Endothelial cell of umbilical vein (primary cell): ENCODE data around the gene SRSF3. TPM values are rescaled to one million over a fixed set of nuclear protein-coding genes. Genes with fewer than 3 reads are reported as not detected.

ENCODE experiments used
- BruUV-seq: library from RNA; stranded (reverse); fragments of 400-500 nt; replicated peaks from 2 replicates; lab custom pipeline; 2021; lab: Mats Ljungman, UMichigan
- CTCF ChIA-PET: fragments of 300-600, 350-600 bp; sonication (Branson Sonifier 250); formaldehyde crosslinking; loops from one replicate; lab custom pipeline; 2021; ENCODE audit warnings: antibody characterized with exemption, inconsistent platforms; lab: Charles Lee
- POLR2A ChIA-PET: fragments of 300-600, 350-600 bp; sonication (Branson Sonifier 250); formaldehyde crosslinking; loops from one replicate; lab custom pipeline; 2021; ENCODE audit warnings: antibody characterized with exemption, inconsistent platforms; lab: Charles Lee
- DNase-seq: peaks from one replicate; pipeline ENCODE4 v3.0.0-alpha.2; 2011; ENCODE audit warnings: low read depth, low spot score
- FAIRE-seq: peaks from 2 replicates; lab custom pipeline; 2011; peaks lifted over from hg19 to GRCh38; lab: Jason Lieb, UNC
- H2AFZ ChIP-seq: 2 replicates; pipeline ENCODE4 v1.6.0; 2012; ENCODE audit warnings: low read depth, low read length, control low read depth, inconsistent platforms
- H3K27ac ChIP-seq: 2 replicates; pipeline ENCODE4 v1.5.1; 2011; ENCODE audit warnings: low read depth, mild to moderate bottlenecking, control low read depth, low read length, moderate library complexity; ENCODE audit not compliant: insufficient read depth
- H3K27me3 ChIP-seq, 2 experiments: 2 replicates each; pipeline versions ENCODE4 v1.6.0 to v1.6.1; 2011; ENCODE audit warnings: low read length in 2 of 2, mixed read lengths in 1 of 2; ENCODE audit not compliant: control insufficient read depth in 2 of 2, insufficient read depth in 2 of 2
- H3K36me3 ChIP-seq, 2 experiments: 2 replicates in 1 of 2; 3 replicates in 1 of 2; pipeline ENCODE4 v1.5.1; 2011; ENCODE audit warnings: low read length in 2 of 2, mild to moderate bottlenecking in 1 of 2, moderate library complexity in 1 of 2; ENCODE audit not compliant: control insufficient read depth in 2 of 2, insufficient read depth in 2 of 2; ENCODE audit errors: extremely low read depth in 1 of 2
- H3K4me1 ChIP-seq: 3 replicates; pipeline ENCODE4 v1.5.1; 2011; ENCODE audit warnings: mild to moderate bottlenecking, low read length; ENCODE audit not compliant: control insufficient read depth, insufficient read depth; ENCODE audit errors: extremely low read depth
- H3K4me2 ChIP-seq: 2 replicates; pipeline ENCODE4 v1.6.1; 2011; ENCODE audit warnings: low read length, control low read depth, mixed read lengths; ENCODE audit not compliant: insufficient read depth
- H3K4me3 ChIP-seq, 3 experiments: fragments of 200-600 bp in 1 of 3; sonication (generic), shearing (Covaris generic) in 1 of 3; replicated peaks in 1 of 3; 2 replicates each; pipeline ENCODE4 v1.5.1; 2011 to 2016; ENCODE audit warnings: control low read depth in 3 of 3, low read length in 3 of 3, mild to moderate bottlenecking in 2 of 3, inconsistent platforms in 1 of 3, low read depth in 1 of 3, moderate library complexity in 1 of 3; ENCODE audit not compliant: insufficient read depth in 1 of 3
- H3K79me2 ChIP-seq: 2 replicates; pipeline ENCODE4 v1.6.0; 2012; ENCODE audit warnings: low read length, inconsistent platforms; ENCODE audit not compliant: control insufficient read depth, insufficient read depth
- H3K9ac ChIP-seq: replicated peaks from 2 replicates; pipeline ENCODE3; 2011; ENCODE audit warnings: low read length, control low read depth; ENCODE audit not compliant: insufficient read depth; ENCODE audit errors: extremely low read depth
- H3K9me1 ChIP-seq: replicated peaks from 3 replicates; pipeline ENCODE4 v1.6.0; 2011; ENCODE audit warnings: mild to moderate bottlenecking, low read length; ENCODE audit not compliant: control insufficient read depth, insufficient read depth; ENCODE audit errors: extremely low read depth
- H3K9me3 ChIP-seq: replicated peaks from 2 replicates; pipeline ENCODE4 v1.5.1; 2012; ENCODE audit warnings: low read length, inconsistent platforms; ENCODE audit not compliant: control insufficient read depth, insufficient read depth
- H4K20me1 ChIP-seq: replicated peaks from 2 replicates; pipeline ENCODE3; 2011; ENCODE audit warnings: mild to moderate bottlenecking, low read length; ENCODE audit not compliant: control insufficient read depth, insufficient read depth; ENCODE audit errors: extremely low read depth
- CTCF ChIP-seq, 2 donors: IDR thresholded peaks; 1 replicate in 1 of 2; 2 replicates in 1 of 2; pipeline ENCODE4 v1.5.1; 2011; ENCODE audit warnings: low read length in 2 of 2, mild to moderate bottlenecking in 2 of 2, moderate library complexity in 2 of 2, control low read depth in 1 of 2, inconsistent platforms in 1 of 2, low read depth in 1 of 2; ENCODE audit not compliant: insufficient read depth in 1 of 2; ENCODE audit errors: extremely low read depth in 1 of 2
- EZH2 ChIP-seq: IDR thresholded peaks from 2 replicates; pipeline ENCODE4 v1.6.1; 2012; ENCODE audit warnings: borderline replicate concordance, low read depth, mild to moderate bottlenecking, moderate library complexity, low read length, inconsistent platforms; ENCODE audit not compliant: severe bottlenecking
- FOS ChIP-seq: IDR thresholded peaks from 2 replicates; pipeline ENCODE4 v1.6.1; 2011; ENCODE audit warnings: mild to moderate bottlenecking, low read length, moderate library complexity, borderline replicate concordance; ENCODE audit not compliant: insufficient read depth
- GATA2 ChIP-seq: IDR thresholded peaks from 2 replicates; pipeline ENCODE4 v1.7.0; 2011; ENCODE audit warnings: low read depth, mild to moderate bottlenecking, moderate library complexity, mixed read lengths, low read length; ENCODE audit not compliant: insufficient read length, insufficient read depth
- JUN ChIP-seq: IDR thresholded peaks from 2 replicates; pipeline ENCODE4 v1.6.1; 2011; ENCODE audit warnings: borderline replicate concordance, low read depth; ENCODE audit not compliant: insufficient read length, insufficient read depth
- MAX ChIP-seq: IDR thresholded peaks from 2 replicates; pipeline ENCODE4 v1.6.1; 2011; ENCODE audit not compliant: insufficient read depth, insufficient read length
- MYC ChIP-seq: IDR thresholded peaks from one replicate; pipeline ENCODE4 v1.6.1; 2011; ENCODE audit warnings: mild to moderate bottlenecking, low read depth, low read length
- POLR2A ChIP-seq: IDR thresholded peaks from 2 replicates; pipeline ENCODE4 v1.6.1; 2012; ENCODE audit warnings: low read depth, mild to moderate bottlenecking, control low read depth, low read length
- POLR2AphosphoS5 ChIP-seq: IDR thresholded peaks from 2 replicates; pipeline ENCODE4 v1.6.1; 2012; ENCODE audit warnings: low read depth, mild to moderate bottlenecking, control low read depth, low read length, moderate library complexity; ENCODE audit not compliant: insufficient read depth
- dilution Hi-C: fragments of 300-500 bp; cut with MboI; formaldehyde crosslinking; loops from one replicate; pipeline ENCODE4 v1.15.0; 2019; ENCODE audit warnings: low sequenced_read_pairs; ENCODE audit not compliant: extremely low pct_ligation_motif_present
- intact Hi-C: fragments of 100-400 bp; cut with micrococcal nuclease; formaldehyde crosslinking; loops from one replicate; pipeline ENCODE4 v1.10.0; 2022
- polyA plus RNA-seq, 4 experiments: library from polyadenylated mRNA; depleted of rRNA in 3 of 4; stranded (reverse) in 3 of 4; unstranded in 1 of 4; fragments of >200 nt; gene quantifications; 2 replicates each; pipeline versions ENCODE4 v1.2.1 to v1.2.3, GENCODE V29; 2011 to 2012; ENCODE audit warnings: missing spikeins in 1 of 4
- total RNA-seq: library from RNA; stranded (reverse); gene quantifications from 2 replicates; pipeline ENCODE4 v1.2.3, GENCODE V29; 2021

SRSF3 gene
- total and polyA plus RNA-seq, 2 donors (not counting 3 experiments of a cell fraction or from before 2014, with no cell fraction given): 317 to 393 TPM

- no peak for DNase-seq
- Histone ChIP-seq H3K27ac (no peak overlapping the region), H4K20me1 (no peaks in the 10 kb centered on the region), H3K4me3 (no peak overlapping the region), H3K27me3 (peaks cover 10 to 14% of the 10 kb centered on the region in 2 experiments), H2AFZ (no peak overlapping the region), H3K4me2 (no peak overlapping the region), H3K36me3 (no peaks in the 10 kb centered on the region), H3K9ac (no peak overlapping the region), H3K79me2 (no peaks in the 10 kb centered on the region), H3K4me1 (no peaks in the 10 kb centered on the region), H3K9me1 (no peaks in the 10 kb centered on the region), H3K9me3 (no peaks in the 10 kb centered on the region)
- no peak for TF ChIP-seq POLR2A
- no peak for TF ChIP-seq GATA2
- TF ChIP-seq MAX: no peak
- no peak for TF ChIP-seq FOS
- no peak for TF ChIP-seq JUN
- TF ChIP-seq EZH2: no peak
- no peak for TF ChIP-seq CTCF (IDR thresholded peaks at IDR 0.05; ENCODE audit: extremely low read depth in 1 of 2, insufficient read depth in 1 of 2, low read depth in 1 of 2, low read length in 2 of 2)
- no peak for TF ChIP-seq MYC
- no peak for TF ChIP-seq POLR2AphosphoS5
- no peak for FAIRE-seq
- ChIA-PET POLR2A (no interaction called here), CTCF (no interaction called here)
- intact Hi-C loops (no loop called here), dilution Hi-C loops (no loop called here)
- no TSS peak for BruUV-seq
Measured at GRCh38 chr6:36563237-36563927, 30.8 kb upstream of the SRSF3 start.
